ENCODE measurements around the gene NKD1.
A peak's percentile ranks its signal among the peaks of the same experiment; 100 is the strongest.

NKD1 gene

GRCh38 chr16:50659806-50660205 is 111.6 kb downstream of the NKD1 start:
- no peak for DNase-seq

GRCh38 chr16:50662306-50662940 is 114.2 kb downstream of the NKD1 start:
- no peak for DNase-seq

- DNase-seq = no peak
Observed at GRCh38 chr16:50664270-50664669, 116.1 kb downstream of the NKD1 start.

GRCh38 chr16:50665128-50665878 is 117.1 kb downstream of the NKD1 start:
- peak; percentile 51 for DNase-seq

GRCh38 chr16:50666658-50667496 is 118.7 kb downstream of the NKD1 start:
- DNase-seq = no peak

- DNase-seq = no peak
Observed at GRCh38 chr16:50667497-50668367, 119.5 kb downstream of the NKD1 start.

GRCh38 chr16:50668368-50669008 is 120.3 kb downstream of the NKD1 start:
- DNase-seq = no peak

GRCh38 chr16:50669741-50670140 is 121.5 kb downstream of the NKD1 start:
- no peak for DNase-seq

GRCh38 chr16:50670476-50670875 is 122.3 kb downstream of the NKD1 start:
- no peak for DNase-seq

GRCh38 chr16:50671644-50672260 is 123.6 kb downstream of the NKD1 start:
- DNase-seq = no peak

- no peak for DNase-seq
Observed at GRCh38 chr16:50673496-50674275, 125.5 kb downstream of the NKD1 start.

GRCh38 chr16:50674831-50675230 is 126.6 kb downstream of the NKD1 start:
- no peak for DNase-seq

GRCh38 chr16:50675686-50676610 is 127.8 kb downstream of the NKD1 start:
- no peak for DNase-seq

GRCh38 chr16:50676684-50677225 is 128.6 kb downstream of the NKD1 start:
- no peak for DNase-seq

GRCh38 chr16:50677351-50677750 is 129.2 kb downstream of the NKD1 start:
- DNase-seq = no peak

GRCh38 chr16:50678531-50678930 is 130.3 kb downstream of the NKD1 start:
- no peak for DNase-seq

- DNase-seq = no peak
Observed at GRCh38 chr16:50679266-50679665, 131.1 kb downstream of the NKD1 start.

- no peak for DNase-seq
Observed at GRCh38 chr16:50679676-50680555, 131.7 kb downstream of the NKD1 start.

GRCh38 chr16:50680556-50680893 is 132.3 kb downstream of the NKD1 start:
- no peak for DNase-seq

Measured in HCEC 1CT (cell line).